Renal pelvis (tissue), 4 donors: Measurements from ENCODE around the gene FBXO3. TPM values are rescaled to one million over a fixed set of nuclear protein-coding genes. Genes with fewer than 3 reads are reported as not detected.
"Not testable (repeated sequence)": the region's sequence is repeated elsewhere in the genome, so short reads cannot be mapped to it uniquely, and the experiment has no call there.

Source experiments
- DNase-seq: peaks from one replicate; pipeline ENCODE4 v3.0.0-alpha.2; 2013
- polyA plus RNA-seq, 3 donors: library from polyadenylated mRNA; unstranded; fragments of 120-200 nt; gene quantifications; one replicate each; pipeline ENCODE4 v1.2.1, GENCODE V29; 2013; ENCODE audit not compliant: insufficient read length in 3 of 3

Gene FBXO3
- polyA plus RNA-seq, 3 donors, result 48.4 to 61.6 (median 52.5) TPM

DNA sequence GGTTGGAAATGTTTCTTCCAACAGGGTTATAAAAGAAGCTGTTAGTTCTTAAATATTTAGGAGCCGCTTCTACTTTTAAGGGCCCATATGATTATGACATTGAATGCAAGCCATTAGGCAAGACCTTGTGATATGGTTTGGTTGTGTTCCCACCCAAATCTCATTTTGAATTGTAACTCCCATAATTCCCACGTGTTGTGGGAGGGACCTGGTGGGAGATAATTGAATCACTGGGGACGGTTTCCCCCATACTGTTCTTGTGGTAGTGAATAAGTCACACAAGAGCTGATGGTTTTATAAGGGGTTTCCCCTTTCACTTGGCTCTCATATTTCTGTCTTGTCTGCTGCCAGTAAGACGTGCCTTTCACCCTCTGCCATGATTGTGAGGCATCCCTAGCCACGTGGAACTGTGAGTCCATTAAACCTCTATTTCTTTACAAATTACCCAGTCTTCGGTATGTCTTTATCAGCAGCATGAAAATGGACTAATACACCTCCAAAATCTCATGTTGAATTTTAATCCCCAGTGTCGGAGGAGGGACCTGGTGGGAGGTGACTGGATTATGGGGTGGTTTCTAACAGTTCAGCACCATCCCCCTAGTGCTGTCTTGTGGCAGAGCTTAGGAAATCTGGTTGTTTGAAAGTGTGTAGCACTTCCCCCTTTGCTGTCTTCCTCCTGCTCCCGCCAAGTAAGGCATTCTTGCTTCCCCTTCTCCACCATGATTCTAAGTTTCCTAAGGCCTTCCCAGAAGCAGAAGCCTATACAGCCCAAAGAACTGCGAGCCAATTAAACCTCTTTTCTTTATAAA lies 42.4 kb downstream of the FBXO3 start:
- DNase-seq, result no peak

DNA sequence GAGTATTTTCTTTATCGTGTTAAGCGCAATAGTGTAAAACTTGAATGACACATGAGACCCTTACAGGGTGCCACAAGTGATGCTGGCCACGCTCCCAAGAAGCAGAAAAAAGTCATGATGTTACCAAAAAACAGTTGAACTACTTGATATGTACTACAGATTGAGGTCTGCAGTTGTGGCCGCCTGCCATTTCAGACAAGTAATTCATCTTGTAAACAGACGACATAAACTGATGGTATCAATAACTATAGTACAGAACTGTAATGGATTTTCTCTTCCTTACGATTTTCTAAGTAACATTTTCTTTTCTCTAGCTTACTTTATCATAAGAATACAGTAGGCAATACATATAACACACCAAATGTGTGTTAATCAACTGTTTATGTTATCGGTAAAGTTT lies 43.6 kb downstream of the FBXO3 start:
- no peak for DNase-seq

DNA sequence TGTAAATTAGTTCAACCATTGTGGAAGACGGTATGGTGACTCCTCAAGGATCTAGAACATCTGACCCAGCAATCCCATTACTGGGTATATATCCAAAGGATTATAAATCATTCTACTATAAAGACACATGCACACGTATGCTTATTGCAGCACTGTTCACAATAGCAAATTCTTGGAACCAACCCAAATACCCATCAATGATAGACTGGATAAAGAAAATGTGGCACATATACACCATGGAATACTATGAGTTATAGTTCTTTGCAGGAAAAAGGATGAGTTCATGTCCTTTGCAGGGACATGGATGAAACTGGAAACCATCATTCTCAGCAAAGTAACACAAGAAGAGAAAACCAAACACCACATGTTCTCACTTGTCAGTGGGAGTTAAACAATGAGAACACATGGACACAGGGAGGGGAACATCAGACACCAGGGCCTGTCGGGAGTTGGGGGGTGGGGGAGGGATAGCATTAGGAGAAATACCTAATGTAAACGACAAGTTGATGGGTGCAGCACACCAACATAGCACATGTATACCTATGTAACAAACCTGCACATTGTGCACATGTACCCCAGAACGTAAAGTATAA lies 45.2 kb downstream of the FBXO3 start:
- not testable (repeated sequence) for DNase-seq

DNA sequence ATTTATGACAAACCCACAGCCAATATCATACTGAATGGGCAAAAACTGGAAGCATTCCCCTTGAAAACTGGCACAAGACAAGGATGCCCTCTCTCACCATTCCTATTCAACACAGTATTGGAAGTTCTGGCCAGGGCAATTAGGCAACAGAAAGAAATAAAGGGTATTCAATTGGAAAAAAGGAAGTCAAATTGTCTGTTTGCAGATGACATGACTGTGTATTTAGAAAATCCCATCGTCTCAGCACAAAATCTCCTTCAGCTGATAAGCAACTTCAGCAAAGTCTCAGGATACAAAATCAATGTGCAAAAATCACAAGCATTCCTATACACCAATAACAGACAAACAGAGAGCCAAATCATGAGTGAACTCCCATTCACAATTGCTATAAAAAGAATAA lies 46.8 kb downstream of the FBXO3 start:
- DNase-seq, result not testable (repeated sequence)

DNA sequence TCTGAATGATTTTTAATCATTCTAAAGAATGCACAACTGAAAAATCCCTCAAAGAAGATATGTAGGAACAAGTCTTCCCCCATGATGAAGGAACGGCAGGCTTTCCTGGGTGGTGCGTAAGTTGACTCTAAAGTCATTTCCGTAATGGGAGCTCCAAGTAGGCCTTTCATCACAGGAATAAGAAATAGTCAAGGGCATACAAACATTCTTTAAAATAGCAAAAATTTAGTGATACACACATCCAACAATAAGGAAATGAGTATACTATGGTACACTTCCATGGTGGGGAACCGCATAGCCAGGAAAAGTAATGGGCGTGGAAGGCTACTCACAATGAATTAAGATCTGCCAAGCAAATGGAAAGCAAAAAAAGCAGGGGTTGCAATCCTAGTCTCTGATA lies 48.8 kb downstream of the FBXO3 start:
- no peak for DNase-seq

DNA sequence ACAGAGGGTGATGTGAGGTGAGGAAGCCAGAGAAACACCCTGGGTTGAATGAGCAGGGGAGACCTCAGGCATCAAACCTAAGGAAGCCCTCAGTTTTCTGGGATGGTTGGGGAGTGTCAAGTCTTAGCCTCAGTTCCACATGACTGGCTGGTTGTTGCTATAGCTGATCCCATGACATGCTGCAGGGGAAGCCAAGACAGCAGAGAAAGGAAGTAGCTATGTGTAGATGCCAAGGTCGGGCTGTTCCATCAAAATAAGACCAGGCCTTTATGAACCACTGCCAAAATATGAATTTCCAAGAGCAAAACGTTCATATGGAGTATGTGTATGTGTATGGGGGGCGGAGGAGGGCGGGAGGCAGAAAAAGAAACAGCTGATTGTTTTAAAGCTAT lies 49.7 kb downstream of the FBXO3 start:
- DNase-seq, result no peak

DNA sequence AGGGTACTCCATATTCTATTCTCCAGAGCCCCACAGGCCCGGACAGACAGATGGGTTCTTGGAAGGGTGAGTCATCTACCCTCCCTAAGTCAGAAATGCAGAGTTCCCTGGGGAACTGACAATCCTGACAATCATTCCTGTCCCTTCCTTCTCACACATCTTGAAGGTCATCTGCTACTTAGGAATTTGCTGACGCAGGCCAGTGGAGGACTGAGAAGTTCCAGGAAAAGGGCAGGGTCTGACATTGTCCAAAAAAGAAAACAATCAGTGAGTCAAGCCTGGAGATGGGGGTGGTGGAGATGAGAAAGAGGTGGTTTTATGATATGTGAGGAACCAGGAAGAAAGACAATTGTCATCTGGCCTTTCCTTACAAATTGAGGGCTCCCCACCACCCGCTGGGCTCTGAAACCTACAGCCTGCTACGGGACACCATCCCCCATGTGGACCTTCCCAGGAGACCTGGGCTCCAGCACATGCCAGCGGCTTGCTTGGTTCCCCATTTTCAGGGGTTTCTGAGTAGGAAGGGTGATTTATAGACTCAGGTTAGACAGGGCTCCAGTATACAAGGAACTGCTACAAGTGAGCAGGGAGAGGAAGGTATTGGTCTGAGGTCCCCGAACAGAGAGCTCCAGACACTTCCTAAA lies 51.0 kb downstream of the FBXO3 start:
- no peak for DNase-seq

DNA sequence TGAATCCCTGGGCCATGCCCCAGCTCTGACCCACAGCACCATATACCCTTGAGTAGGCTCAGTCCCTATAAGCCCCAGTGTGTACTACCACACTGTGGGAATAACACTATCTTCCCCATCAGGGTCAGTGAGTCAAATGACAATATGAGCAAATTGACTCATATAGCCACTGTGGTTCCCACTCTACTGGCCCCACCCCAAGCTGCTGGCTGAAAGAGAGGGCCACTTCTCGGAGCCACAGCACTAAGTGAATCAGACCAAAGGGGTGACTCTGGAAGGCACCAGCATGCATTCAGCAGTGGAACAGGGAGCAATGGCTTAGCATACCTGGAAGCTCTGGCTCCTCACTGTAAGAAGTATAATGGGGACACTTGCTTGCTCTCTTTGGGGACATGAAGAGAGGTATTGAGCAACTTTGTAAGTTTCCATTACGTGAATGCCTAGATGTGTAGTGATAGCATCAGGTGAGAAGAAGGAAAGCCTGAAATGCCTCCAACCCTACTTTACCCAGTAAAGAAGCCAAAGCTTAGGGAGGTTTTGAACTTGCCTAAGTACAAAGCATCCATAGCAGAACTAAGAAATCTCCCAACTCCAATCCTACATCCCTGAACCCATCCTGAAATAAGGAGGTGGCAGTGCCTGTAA lies 51.6 kb downstream of the FBXO3 start:
- DNase-seq, result no peak

DNA sequence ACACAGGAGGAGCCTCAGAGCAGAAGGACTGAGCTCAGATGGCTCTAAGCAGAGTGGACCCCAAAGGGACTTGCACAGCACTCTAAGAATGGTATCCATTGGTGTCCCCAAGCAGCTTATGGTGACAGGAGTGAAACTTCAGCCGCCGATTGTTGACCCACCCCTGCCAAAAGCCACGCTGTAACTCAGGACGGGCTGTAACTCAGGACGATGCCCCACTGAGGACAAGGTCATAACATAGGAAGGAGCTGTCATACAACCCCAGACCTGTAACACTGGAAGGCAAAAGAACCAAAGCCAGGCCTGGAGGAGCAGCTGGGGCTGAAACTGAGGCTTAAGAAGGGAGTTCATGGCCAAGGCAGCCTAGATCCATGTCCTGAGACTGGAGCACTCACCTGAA lies 52.3 kb downstream of the FBXO3 start:
- no peak for DNase-seq

DNA sequence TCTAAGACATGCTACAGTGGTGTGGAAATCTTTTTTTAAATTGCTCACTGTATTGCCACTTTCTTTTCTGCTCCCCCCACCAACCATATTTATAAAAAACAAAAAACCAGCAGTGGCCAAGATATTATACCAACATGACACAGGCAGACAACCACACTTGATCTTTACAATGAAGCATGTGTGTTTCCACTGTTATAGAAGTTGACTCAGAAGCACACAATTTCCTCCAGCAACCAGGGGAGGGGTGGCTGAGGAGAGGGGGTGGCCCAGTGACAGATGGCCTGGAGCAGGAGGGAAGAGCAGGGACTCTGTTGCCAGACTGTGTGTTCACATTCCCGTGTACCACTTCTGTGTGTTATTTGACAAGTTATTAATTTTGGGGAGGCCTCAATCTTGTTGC lies 52.9 kb downstream of the FBXO3 start:
- DNase-seq, result no peak

DNA sequence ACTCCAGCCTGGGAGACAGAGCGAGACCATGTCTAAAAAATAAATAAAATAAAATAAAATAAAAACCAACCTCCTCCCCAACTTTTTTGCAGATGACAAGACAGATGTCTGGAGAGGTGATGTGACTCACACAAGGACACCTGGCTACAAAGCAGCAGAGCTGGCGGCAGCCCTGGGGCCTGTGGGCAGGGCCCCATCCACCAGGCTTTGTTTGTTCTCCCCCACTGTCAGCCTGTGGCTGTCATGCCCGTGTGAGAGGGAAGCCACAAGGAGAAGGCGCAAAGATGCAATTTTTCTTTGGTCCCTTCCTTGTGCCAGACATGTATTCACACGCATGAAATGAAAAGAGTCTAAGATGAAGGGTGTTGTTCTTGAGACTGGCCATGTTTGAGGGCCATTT lies 54.7 kb downstream of the FBXO3 start:
- DNase-seq, result no peak

DNA sequence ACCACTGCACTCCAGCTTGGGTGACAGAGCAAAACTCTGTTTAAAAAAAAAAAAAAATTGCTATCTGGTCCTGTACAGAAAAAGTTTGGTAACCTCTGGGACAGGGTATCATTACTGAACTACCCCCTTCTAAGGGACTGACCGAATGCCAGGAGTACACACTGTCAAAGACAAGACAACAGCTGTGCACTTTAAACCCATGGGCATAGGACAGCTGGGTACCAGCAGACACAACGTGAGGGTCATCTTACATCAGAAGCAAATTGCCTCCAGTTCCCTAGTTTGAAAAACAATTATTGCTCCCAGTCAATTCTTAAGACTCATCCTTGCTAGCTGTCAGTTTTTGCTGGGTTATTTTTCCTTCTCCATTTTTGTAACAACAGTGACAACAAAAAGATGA lies 55.9 kb downstream of the FBXO3 start:
- no peak for DNase-seq

DNA sequence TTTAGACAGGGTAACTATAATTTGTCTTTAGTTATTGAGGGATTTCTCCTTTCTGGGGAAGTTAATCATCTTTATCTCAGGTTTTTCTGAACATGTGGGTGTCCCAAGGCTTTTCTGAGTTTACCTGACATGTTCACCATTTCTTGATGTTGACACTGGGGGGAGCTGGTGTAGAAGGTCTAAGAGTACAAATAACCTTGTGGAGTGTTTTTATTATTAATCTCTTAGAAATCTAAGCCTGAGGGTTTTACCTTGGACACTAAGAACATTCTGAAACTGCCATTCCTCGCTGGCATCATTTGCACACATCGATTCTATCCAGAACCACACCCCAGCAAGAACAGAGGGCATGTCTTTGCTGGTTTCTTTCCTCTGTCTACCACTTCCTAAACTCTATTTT lies 58.1 kb downstream of the FBXO3 start:
- DNase-seq, result no peak

DNA sequence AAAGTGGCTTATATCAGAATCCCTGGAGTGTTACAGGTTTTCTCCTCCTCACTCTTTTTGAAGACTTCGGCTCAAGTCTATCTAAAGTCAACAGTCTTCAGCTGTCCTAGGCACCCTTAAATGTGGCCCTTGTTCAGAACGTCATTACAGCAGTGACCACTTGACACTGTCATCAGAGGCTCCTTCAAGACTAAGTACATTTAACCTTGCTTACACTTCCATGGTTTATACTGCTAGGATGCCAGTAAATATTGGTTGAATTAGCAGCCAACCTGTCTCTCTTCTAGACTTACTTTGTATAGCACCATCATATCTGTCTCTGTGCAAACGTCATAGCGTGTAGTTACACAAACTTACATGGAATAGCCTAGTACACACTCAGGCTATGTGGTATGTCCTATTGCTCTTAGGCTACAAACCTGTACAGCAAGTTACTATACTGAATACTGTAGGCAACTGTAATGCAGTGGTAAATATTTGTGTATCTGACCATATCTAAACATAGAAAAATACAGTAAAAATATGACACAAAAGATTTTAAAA lies 60.4 kb downstream of the FBXO3 start:
- no peak for DNase-seq

DNA sequence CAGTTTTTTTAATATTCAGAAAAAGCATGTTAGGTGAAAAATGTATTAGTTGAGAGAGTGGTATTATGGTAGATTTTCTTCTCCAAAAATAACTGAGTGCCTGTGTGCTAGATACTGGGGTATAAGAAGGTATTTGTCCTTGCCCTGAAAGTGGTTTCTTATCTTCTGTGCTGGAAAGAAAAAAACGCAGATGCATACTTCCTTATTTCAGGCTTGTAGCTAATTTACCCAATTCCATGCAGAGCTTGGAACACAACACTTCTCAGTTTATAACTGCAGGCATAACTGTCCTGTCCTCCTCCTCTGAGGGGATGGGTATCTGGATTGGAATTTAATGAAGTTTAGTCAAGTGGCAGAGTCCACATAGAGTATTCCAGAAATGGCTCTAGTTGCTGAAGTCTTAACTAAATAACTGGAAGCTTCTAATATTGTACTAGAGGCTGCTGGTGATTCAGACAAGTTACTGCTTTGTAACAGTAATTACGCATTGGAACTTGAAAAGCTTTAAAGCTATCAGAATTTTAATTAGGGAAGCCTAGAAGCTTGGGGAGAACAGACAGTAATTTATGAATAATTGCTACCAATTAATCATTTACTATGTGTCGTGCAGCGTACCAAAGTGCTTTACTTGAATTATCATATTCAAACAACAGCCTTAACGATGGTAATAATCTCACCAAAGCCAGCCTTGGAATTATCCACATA lies 61.0 kb downstream of the FBXO3 start:
- DNase-seq, result no peak

DNA sequence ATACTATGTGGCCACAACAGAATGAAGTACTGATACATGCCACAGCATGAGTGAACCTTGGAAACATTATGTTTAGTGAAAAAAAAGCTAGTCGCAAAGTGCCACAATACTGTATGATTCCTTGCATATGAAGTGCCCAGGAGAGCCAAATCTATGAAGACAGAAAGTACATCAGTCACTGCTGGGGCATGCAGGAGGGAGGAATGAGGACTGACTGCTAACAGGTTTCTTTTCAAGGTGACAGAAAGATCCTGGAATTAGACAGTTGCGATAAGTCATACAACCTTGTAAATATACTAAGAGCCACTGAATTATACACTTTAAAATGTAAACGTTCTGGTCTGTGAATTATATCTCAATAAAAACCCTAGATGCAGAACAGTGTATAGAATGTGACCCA lies 61.9 kb downstream of the FBXO3 start:
- DNase-seq, result no peak

DNA sequence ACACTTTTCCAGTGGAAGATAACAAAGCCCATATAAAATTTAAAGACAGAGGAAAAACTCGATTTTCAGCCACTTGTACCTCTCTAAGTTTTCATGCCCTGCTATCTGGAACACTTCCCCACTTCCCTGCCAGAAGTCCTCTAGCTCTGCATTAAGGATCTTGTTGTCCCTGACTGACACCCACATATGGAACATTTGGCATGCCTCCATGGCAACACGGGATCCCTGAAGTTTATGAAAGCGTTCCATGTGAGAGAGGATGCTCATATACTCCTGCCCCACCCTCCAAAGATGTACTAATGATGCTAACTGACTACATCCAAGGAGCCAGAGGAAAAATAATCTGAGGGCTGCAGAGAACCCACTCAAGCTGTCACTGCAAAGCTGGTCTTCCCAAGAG lies 64.9 kb downstream of the FBXO3 start:
- no peak for DNase-seq

DNA sequence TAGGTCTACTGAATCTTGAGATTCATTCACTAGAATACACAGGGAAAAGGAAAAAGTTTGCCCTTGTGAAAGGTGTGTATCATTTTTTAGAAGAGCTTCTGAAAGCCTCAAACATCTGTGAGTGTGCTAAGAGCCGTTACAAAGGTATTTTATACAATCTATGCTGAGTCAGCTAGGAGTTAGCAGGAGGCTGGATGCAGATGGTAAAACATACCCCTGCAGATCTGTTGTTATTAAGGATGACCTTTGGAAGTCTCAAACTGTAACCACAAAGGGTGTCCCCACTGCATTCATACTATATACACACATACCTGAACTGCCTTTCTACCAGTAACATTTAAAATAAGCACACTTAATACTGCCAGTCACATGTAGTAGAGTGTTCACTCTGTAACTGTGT lies 65.3 kb downstream of the FBXO3 start:
- no peak for DNase-seq

DNA sequence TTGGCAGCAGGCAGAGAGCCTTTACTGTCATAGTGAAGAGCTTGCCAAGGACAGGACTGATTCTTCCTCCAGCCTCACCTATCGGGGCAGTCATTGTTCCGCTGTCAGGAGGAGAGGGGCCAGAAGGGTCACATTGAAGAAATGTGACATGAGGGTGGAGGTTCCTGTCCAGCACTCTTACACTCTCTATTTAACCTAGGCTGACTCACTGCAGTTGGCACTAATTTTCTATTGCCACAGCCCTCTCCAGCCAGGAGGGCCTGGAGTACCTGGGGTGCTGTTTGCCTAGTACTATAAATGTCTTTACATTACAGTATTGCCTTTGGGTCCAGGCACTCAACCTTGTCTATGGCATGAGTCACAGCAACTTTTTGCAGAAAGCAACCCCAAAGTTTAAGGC lies 66.5 kb downstream of the FBXO3 start:
- DNase-seq, result not testable (repeated sequence)

DNA sequence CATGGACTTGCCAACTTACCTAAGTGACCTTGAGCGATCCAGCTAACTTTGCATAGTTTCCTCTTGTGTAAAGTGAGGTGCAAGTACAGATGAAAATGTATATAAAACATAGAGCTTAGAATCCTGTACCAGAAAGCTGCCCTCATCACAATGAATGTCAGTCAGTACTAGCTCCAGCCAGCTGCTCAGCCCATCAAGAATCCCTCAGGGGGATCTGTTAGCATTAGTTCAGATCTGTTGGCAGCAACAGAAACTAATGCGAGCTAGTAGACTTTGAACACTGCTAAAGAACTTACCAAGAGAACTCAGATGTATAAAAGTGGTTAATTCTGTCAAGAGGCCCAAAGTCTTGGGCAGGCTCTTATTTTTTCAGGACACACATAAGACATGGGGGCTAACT lies 67.4 kb downstream of the FBXO3 start:
- DNase-seq, result no peak

DNA sequence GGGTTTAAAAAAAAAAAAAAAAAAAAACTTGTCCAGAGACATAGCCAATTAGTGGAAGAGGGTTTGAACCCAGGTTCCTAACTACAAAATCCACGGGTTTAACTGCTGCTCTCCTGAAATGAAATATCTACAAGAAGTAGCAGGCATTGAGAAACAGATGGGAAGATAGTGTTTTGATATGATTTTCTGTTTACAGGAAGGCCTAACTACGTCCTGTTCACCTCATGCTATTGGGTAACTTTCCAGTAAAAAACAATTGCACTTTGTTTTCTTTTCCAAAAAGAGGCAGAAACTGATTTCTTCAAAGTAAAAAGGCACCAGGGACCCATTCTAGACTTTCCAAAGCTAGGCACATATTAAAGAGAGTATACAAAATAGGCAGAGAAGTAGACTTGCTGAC lies 67.8 kb downstream of the FBXO3 start:
- no peak for DNase-seq
